ENCODE data around the gene PIPOX.

The PIPOX gene

DNA sequence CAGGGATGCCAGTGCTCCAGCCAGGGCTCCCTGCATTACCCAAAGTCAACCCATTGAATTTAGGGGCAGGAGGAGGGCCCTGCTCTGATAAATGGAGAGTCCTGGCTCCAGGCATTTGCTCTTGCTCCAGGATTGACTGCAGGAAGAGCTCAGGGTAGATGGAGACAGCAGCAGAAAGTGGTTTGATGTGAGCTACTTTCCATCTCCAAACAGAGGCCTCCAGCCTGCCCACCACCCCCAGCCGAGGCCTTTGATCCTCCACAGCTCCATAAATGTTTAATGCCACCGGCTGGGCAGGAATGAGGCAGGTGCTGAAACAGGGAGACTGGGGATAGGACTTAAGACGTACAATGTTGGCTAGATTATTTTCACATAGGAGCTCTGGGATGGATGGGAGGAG lies 32.8 kb upstream of the PIPOX start:
- no peak for TF ChIP-seq GATA1 (IDR thresholded peaks at IDR 0.05; ENCODE audit: low read depth, low read length)
- no peak for TF ChIP-seq POLR2A (IDR thresholded peaks at IDR 0.05; ENCODE audit: low read length)

DNA sequence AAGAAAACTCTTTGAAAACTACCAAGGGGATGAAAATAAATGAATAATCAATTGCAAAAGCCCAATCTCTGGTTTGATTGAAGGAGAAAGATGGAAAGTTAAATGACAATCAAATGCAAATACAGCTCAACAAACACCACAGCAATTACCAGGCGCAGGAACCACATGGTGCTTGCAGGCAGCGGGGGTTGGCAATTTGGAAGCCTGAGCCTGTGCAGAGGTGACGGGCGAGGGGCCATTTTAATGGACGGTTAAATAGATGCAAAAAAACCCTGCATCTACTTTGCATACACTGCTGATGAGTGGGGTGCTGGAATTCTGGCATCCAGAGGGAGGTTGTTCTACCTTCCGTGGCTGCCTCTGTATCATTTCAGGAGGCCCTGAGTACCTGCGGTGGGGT lies 32.4 kb upstream of the PIPOX start:
- no peak for DNase-seq
- no peak for TF ChIP-seq POLR2A (IDR thresholded peaks at IDR 0.05; ENCODE audit: low read length)
- no peak for TF ChIP-seq GATA1 (IDR thresholded peaks at IDR 0.05; ENCODE audit: low read depth, low read length)

More for the DNA sequence above, 32.8 kb upstream of the PIPOX start:
- DNase-seq: no peak

DNA sequence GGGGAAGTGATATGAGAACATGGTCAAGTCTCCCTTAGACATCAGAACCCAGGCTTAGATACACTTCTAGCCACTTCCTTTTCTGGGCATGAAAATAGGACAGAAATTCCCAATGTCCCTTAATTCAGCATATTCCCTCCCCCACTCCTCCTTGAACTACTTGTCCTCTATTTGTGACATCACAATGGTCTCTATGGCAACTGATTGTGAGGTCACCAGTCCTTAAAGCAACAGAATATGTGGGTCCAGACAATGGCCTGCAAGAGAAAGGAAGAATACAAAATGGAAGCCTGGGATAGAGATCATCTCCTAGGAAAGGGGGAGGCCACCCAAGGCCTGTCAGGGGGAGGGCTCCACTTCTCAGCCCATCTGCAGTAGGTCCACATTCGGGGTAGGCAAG lies 30.4 kb upstream of the PIPOX start:
- TF ChIP-seq POLR2A (IDR thresholded peaks at IDR 0.05; ENCODE audit: low read length): no peak
- TF ChIP-seq GATA1 (IDR thresholded peaks at IDR 0.05; ENCODE audit: low read depth, low read length): no peak
- no peak for DNase-seq

DNA sequence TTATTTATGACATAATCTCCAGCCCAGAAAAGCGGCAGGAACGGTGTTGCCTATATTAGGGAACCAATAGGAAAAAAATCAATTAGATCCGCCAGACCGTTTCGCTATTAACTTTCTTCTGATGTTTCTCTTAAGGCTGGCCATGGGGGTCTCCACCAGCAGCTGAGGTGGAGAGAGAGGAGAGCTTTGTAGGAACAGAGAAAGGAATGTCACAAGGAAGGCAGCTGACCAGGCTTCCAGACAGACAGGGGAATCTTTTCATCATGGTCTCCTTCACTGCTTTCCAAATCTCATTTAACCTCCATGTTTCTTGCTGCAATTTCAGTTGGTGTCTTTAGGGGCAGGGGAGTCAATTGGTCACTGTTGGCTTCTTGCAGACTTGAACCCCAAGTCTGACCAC lies 28.2 kb upstream of the PIPOX start:
- TF ChIP-seq GATA1 (IDR thresholded peaks at IDR 0.05; ENCODE audit: low read depth, low read length): no peak
- TF ChIP-seq POLR2A (IDR thresholded peaks at IDR 0.05; ENCODE audit: low read length): no peak

DNA sequence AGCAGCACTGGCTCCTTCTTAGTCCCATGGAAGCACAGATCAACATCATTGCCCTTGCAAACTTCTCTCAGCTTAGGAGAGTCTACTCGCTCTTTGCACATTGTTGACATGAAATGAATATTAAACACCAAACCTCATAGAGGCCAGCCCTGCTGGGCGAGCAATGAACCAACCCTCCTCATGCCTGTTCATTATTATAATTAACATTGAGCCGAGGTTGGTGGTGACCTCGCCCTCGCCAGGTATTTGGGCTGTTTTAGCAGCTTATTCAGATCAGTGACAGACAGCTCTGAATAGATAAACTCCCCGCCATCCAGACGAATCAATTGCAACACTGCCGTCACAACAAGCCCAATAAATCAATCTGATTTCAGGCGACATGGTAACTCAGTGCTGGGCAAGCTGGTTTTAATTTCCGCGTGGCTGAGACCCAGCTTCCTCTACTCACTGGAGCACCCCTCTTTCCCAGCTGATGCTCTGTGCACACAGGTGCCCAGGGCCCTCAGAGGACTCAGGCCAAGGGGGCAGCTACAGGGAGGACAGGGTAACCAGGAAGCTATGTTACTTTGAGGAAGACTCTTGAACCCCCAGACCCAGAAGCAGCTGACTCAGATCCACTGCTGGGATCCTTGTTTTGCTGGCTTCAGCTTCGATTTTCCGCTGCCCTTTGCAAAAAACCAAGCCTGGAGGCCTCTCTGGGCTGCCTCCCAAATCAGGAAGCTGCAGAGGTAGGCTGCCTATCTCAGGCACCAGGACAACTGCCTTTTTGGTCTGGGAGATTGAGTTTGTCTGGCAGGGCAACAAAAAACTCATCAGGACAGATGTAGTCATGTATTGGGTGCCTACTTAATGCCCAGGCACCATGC lies 26.4 kb upstream of the PIPOX start:
- DNase-seq: no peak
- TF ChIP-seq GATA1 (IDR thresholded peaks at IDR 0.05; ENCODE audit: low read depth, low read length): no peak
- TF ChIP-seq POLR2A (IDR thresholded peaks at IDR 0.05; ENCODE audit: low read length): no peak

More for the DNA sequence above, 28.2 kb upstream of the PIPOX start:
- DNase-seq: no peak

DNA sequence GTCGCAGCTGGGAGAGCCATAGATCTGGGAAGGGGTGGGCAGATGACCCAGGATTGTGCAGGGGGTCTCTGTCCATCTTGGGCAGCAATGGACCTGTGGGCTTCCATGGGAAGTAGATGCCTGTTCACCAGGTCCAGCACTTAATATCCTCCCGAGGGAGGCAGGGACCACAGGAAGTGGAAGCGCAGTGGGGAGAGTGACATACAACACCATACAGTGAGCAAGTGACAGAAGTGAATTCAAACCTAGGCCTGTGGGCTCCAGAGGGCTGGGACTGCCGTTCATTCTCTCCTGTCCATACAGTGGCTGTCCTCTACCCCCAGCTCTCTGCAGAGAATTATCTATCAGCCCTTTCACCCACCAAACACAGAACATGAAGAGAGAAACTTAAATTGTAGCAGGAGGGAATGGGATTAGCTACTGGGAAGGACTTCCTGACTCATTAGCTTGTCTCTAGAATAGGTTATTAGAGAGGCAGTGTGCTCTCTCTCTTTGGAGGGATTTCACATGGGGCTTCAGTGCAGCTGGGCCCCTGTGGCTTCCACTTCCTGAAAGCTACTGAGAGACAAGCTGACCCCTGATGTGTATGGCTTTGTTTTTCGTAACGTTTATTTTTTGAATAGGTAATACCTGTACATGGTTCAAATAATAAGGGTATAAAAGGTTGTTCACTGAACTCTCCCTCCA lies 24.0 kb upstream of the PIPOX start:
- TF ChIP-seq POLR2A (IDR thresholded peaks at IDR 0.05; ENCODE audit: low read length) (no peak), GATA1 (IDR thresholded peaks at IDR 0.05; ENCODE audit: low read depth, low read length) (no peak)
- DNase-seq: no peak

DNA sequence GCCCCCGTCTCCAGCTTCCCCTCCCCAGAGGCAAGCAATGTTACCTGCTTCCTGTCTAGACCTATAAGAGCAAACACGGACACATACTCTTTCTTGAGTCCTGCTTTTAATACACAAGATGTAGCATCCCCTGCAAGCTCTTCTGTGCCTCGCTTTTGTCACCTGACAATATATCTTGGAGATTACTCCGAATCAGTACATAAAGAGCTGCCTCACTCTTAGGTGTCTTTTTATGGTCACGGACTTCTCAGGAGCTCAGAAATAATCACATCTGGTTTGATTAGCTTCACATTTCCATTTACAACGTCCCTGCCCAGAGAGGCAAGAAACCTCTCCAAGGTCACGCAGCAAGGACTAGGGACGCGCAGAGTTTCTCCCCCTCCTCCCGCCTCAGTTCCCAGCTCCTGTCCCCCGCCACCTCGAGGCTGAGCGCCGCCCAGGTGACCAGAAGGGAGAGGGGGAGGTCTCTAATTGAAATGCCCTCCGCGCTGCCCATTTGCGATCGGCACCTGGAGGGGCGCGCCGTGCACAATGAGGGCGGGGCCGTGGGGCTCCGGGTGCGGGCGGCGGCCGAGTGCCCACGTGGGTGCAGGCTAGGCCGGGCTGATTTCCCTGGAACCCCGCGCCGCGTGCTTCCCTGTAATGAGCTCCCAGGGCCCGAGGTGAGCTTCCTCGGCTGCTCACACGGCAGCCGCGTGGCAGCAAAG lies 23.3 kb upstream of the PIPOX start:
- no peak for DNase-seq
- no peak for TF ChIP-seq GATA1 (IDR thresholded peaks at IDR 0.05; ENCODE audit: low read depth, low read length)
- TF ChIP-seq POLR2A (IDR thresholded peaks at IDR 0.05; ENCODE audit: low read length): no peak

DNA sequence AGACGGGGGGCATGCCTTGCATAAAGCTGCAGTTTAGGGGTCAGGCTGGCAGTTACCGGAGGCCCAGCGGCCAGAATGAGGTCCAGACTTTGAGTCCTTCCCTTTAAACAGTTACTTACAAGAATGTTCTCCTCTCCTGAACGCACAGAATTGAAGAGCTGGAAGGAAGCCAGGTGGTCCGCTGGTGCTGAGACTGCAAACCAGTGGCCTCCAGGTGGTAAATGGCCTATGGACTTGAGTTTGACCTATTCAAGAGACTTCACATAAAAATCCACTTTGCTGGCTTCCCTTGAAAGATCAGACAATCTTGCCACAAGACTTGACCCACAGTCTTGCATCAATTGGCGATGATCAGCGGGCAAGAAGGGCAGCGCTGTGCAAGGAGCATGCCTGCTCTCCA lies 22.4 kb upstream of the PIPOX start:
- DNase-seq: no peak
- TF ChIP-seq POLR2A (IDR thresholded peaks at IDR 0.05; ENCODE audit: low read length) (no peak), GATA1 (IDR thresholded peaks at IDR 0.05; ENCODE audit: low read depth, low read length) (no peak)

DNA sequence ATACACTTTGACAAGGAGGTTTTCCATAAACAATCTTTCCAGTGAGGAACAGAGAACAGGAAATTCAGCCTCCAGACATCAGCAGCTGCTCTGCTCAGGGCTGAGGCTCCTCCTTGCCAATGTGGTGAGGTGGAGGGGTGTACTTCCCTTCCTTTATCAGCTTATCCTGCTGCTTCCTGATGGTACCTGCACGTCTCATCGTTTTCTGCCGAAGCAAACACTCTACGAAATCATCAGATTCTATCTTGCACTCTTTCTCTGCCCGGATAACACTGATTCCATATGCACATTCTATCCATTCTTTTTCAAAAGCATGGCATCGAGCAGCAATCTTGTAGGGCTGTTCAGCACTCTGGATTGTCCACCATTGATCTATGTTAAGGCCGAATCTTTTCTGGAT lies 21.7 kb upstream of the PIPOX start:
- DNase-seq: no peak
- TF ChIP-seq GATA1 (IDR thresholded peaks at IDR 0.05; ENCODE audit: low read depth, low read length): no peak
- TF ChIP-seq POLR2A (IDR thresholded peaks at IDR 0.05; ENCODE audit: low read length): no peak

DNA sequence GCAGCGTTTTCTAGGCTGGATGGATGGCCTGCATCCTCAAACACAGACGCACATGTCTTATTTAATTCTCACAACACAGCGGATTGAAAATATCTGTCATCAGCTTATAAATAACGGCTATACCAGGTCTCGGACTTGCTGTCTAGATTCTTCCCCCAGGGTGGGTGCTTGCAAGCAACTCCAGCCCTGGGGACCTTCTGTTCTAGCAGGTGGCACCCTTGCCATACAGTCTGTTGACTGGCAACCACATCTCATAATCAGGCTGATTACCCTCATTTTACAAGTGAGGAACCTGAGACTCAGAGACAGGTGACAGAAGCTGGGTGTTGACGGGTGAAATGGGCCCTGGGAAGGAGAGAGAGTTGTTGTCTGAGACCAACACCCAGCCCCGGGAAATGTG lies 20.9 kb upstream of the PIPOX start:
- TF ChIP-seq POLR2A (IDR thresholded peaks at IDR 0.05; ENCODE audit: low read length) (no peak), GATA1 (IDR thresholded peaks at IDR 0.05; ENCODE audit: low read depth, low read length) (no peak)
- no peak for DNase-seq

DNA sequence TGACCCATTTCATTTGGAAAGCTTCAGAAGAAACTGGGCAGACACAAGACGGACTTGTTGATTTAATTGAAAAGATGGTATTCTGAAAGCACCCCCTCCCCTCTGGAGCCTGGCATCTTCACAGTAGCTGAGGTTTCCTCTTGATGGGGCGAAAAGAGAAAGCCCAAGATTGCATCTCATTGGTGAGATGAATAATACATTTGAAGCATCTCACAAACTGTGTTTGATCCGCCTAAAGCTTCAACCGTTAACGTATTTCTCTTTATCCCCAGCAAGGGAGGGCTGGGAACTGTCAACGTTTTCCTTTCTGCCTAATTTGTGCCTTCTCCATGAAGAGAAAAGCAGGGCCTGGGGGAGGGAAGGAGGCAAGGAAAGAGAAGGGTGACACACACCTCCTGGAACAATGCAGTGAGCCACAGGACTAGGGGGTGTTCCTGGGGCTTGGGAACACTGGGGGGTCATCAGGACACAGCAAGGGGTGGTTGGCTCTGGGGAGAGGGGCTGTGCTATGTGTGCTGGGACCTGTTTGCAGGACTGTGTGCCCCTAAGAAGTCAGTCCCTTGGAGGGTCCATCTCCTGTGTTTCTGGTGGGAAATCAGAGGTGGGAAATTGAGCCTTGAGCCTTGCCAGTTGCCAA lies 18.5 kb upstream of the PIPOX start:
- no peak for DNase-seq
- no peak for TF ChIP-seq GATA1 (IDR thresholded peaks at IDR 0.05; ENCODE audit: low read depth, low read length)
- TF ChIP-seq POLR2A (IDR thresholded peaks at IDR 0.05; ENCODE audit: low read length): no peak

DNA sequence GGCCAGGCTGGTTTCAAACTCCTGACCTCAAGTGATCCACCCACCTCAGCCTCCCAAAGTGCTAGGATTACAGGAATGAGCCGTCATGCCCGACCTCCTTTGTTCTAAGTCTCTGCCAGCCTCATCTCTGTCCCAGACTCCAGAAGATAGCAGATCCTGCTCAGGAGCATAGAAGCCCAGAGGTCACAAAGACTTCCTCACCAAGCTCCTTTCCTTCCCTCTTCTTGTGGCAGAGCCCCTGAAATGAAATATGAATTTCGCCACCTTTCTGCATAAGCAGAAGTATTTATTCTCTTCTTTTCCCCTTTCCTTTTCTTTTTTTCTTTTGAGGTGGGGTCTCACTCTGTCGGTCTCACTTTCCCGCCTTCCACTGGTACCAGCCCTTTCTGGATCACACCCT lies 11.5 kb upstream of the PIPOX start:
- no peak for DNase-seq
- TF ChIP-seq POLR2A (IDR thresholded peaks at IDR 0.05; ENCODE audit: low read length): no peak
- no peak for TF ChIP-seq GATA1 (IDR thresholded peaks at IDR 0.05; ENCODE audit: low read depth, low read length)

DNA sequence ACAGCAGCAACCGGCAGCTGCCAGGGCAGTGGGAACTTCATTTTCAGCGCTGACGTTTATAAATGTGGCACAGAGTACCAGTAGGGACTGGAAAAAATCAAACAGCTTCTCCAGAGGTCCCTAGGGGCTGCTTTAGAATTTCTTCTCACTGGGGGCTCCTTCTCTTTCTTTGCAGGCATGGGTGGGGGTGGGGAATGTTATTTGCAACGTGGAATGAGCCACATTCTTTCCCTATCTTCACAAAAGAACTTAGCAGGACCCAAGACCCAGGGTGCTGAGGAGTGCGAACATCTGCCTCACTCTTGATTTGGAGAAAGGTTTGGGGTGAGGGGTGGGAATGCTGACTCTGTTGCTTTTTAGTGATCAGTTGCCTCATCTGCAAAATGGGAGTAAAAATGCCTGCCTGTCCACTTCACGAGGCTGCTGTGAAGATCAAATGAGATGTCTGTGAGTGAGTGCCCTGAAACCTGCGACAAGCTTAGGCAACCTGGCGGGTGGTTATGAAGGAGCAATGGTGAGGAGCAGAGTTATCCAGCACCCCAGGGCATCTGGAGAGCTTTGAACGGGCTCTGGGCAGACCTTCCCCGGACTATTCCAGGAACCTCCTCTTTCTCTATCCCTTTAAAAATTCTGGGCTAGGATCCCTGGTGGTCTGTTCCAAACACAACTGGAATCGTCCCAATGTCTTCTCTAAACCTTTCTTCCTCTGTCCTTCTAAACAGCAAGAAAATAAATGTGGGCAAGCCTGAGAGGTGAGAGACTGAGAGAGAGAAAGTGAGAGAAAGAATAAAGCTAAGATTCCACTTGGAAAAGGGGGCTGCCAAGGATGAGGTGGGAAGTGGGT lies 10.7 kb upstream of the PIPOX start:
- no peak for DNase-seq
- no peak for TF ChIP-seq GATA1 (IDR thresholded peaks at IDR 0.05; ENCODE audit: low read depth, low read length)
- TF ChIP-seq POLR2A (IDR thresholded peaks at IDR 0.05; ENCODE audit: low read length): no peak
